ENCODE results near the gene WNK1. TPM values are rescaled to one million over a fixed set of nuclear protein-coding genes. Genes with fewer than 3 reads are reported as not detected.
"Not testable (repeated sequence)": the region's sequence is repeated elsewhere in the genome, so short reads cannot be mapped to it uniquely, and the experiment has no call there.

WNK1 gene
- 100 to 1,000 TPM; 222 to 407 (median 322) TPM for total RNA-seq

- ATAC-seq (ENCODE audit: low FRiP score) (peak; percentile 92), DNase-seq (ENCODE audit: low spot score) (peak; percentile 91)
- no peak for TF ChIP-seq CTCF (IDR thresholded peaks at IDR 0.05)
These were observed at the start of gene WNK1 for GRCh38 chr12:751999-752694. Gene WNK1, plus strand, starts transcription at chr12:752579. Its CDS starts 987 bp downstream, at chr12:753566.

- no peak for ATAC-seq (ENCODE audit: low FRiP score)
- no peak for TF ChIP-seq CTCF (IDR thresholded peaks at IDR 0.05)
- no peak for DNase-seq (ENCODE audit: low spot score)
These were observed 47.7 kb upstream of the WNK1 start for GRCh38 chr12:704516-705242.

- ATAC-seq (ENCODE audit: low FRiP score) = not testable (repeated sequence)
These were observed 44.3 kb upstream of the WNK1 start for GRCh38 chr12:708084-708483.

GRCh38 chr12:709455-710020, 42.8 kb upstream of the WNK1 start:
- ATAC-seq (ENCODE audit: low FRiP score) (no peak), DNase-seq (ENCODE audit: low spot score) (no peak)
- no peak for TF ChIP-seq CTCF (IDR thresholded peaks at IDR 0.05)

More at GRCh38 chr12:708084-708483, 44.3 kb upstream of the WNK1 start:
- not testable (repeated sequence) for DNase-seq (ENCODE audit: low spot score)

GRCh38 chr12:712172-712863, 40.1 kb upstream of the WNK1 start:
- DNase-seq (ENCODE audit: low spot score) (no peak), ATAC-seq (ENCODE audit: low FRiP score) (no peak)
- TF ChIP-seq CTCF (IDR thresholded peaks at IDR 0.05) = no peak

GRCh38 chr12:713281-713875, 39.0 kb upstream of the WNK1 start:
- ATAC-seq (ENCODE audit: low FRiP score) (no peak), DNase-seq (ENCODE audit: low spot score) (no peak)
- TF ChIP-seq CTCF (IDR thresholded peaks at IDR 0.05) = no peak

- no peak for DNase-seq (ENCODE audit: low spot score)
- ATAC-seq (ENCODE audit: low FRiP score) = no peak
- TF ChIP-seq CTCF (IDR thresholded peaks at IDR 0.05) = no peak
These were observed 35.9 kb upstream of the WNK1 start for GRCh38 chr12:716506-716905.
